ENCODE results near the gene WDR70. TPM values are rescaled to one million over a fixed set of nuclear protein-coding genes. Genes with fewer than 3 reads are reported as not detected.

The WDR70 gene
- total RNA-seq, 1 experiment from 2014 or later: 35.0 TPM

DNA sequence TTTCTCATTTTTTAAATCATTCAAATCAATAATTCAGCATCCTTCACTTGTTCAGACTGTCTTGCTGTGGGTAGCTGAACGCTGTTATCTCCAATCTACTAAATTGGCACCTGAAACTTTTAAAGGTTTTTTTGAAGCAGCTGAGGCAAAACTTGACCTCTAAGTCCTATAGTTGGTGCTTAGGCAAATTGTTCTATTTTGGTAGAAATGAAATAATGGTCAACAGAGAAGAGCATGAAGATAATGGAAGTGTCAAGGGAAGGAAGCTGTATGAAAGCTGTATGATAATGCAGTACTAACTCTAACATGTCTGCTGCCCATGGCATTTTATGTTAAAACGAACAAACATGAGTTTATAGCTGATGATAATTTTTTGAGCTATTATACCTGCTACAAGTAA lies 322.8 kb downstream of the WDR70 start (continued):
- TF ChIP-seq, protein P1, sequence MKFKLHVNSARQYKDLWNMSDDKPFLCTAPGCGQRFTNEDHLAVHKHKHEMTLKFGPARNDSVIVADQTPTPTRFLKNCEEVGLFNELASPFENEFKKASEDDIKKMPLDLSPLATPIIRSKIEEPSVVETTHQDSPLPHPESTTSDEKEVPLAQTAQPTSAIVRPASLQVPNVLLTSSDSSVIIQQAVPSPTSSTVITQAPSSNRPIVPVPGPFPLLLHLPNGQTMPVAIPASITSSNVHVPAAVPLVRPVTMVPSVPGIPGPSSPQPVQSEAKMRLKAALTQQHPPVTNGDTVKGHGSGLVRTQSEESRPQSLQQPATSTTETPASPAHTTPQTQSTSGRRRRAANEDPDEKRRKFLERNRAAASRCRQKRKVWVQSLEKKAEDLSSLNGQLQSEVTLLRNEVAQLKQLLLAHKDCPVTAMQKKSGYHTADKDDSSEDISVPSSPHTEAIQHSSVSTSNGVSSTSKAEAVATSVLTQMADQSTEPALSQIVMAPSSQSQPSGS (CRISPR knock-in tag; IDR thresholded peaks at IDR 0.05; ENCODE audit: borderline replicate concordance, low read depth): no peak
- TF ChIP-seq ZNF121 (CRISPR knock-in tag; IDR thresholded peaks at IDR 0.05) (no peak), TEAD1 (CRISPR knock-in tag; IDR thresholded peaks at IDR 0.05) (no peak)

DNA sequence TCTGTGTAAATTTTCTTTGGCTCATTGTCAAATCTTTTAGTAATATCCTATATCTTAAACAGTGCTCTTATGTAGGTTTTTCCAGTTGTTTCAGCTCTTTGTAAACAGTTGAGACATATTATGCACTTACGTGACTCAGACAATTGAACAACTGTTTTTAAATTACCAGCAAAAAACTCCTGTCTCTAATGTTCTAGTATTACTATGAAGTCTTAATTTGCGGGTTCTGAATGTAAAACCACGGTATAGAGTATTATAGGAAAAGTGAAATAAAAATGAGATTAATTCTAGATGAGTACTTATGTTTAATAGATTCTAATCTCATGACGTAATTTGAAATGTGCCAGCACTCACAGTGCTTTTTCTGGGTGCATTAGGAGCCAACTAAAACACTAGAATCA lies 324.7 kb downstream of the WDR70 start:
- TF ChIP-seq, protein P2, sequence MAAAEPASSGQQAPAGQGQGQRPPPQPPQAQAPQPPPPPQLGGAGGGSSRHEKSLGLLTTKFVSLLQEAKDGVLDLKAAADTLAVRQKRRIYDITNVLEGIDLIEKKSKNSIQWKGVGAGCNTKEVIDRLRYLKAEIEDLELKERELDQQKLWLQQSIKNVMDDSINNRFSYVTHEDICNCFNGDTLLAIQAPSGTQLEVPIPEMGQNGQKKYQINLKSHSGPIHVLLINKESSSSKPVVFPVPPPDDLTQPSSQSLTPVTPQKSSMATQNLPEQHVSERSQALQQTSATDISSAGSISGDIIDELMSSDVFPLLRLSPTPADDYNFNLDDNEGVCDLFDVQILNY (CRISPR knock-in tag; IDR thresholded peaks at IDR 0.05): no peak
- TF ChIP-seq RELA (CRISPR knock-in tag; IDR thresholded peaks at IDR 0.05; ENCODE audit: borderline replicate concordance): no peak
- TF ChIP-seq, protein P3, sequence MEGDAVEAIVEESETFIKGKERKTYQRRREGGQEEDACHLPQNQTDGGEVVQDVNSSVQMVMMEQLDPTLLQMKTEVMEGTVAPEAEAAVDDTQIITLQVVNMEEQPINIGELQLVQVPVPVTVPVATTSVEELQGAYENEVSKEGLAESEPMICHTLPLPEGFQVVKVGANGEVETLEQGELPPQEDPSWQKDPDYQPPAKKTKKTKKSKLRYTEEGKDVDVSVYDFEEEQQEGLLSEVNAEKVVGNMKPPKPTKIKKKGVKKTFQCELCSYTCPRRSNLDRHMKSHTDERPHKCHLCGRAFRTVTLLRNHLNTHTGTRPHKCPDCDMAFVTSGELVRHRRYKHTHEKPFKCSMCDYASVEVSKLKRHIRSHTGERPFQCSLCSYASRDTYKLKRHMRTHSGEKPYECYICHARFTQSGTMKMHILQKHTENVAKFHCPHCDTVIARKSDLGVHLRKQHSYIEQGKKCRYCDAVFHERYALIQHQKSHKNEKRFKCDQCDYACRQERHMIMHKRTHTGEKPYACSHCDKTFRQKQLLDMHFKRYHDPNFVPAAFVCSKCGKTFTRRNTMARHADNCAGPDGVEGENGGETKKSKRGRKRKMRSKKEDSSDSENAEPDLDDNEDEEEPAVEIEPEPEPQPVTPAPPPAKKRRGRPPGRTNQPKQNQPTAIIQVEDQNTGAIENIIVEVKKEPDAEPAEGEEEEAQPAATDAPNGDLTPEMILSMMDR (IDR thresholded peaks at IDR 0.05): no peak
- TF ChIP-seq, protein P4, sequence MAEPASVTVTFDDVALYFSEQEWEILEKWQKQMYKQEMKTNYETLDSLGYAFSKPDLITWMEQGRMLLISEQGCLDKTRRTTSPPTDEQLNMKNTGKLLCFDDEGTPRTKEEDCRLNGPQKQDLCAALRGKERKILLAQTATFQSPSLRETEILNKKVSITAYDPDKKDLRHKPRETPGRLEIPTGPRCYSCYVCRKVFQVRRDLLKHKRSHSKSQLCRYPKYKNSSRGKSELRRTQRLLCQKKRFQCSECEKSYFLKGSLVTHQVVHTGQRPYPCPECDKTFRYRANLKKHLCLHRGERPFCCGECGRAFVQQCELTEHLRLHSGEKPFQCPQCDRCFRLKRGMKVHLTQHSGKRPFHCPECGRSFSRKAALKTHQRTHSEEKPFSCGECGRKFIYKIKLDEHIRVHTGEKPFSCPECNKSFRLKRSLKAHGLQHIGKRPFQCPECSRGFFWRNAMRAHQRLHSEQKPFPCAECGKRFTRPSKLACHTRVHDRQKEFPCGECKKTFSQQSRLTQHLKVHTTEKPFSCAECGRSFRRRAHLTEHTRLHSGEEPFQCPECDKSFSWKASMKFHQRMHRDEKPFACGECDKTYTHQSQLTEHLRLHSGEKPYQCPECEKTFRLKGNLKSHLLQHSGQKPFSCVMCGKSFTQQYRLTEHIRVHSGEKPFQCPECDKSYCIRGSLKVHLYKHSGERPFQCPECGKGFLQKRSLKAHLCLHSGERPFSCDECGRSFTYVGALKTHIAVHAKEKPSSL (CRISPR knock-in tag; conservative IDR thresholded peaks at IDR 0.05): no peak
- Mint-ChIP-seq H3K36me3 (0 out of 2 replicates have a peak, but pooled peaks cover 3% of the 10 kb centered on the region), H3K4me3 (no peak overlapping the region), H3K4me1 (no peaks in the 10 kb centered on the region), H3K9me3 (no peaks in the 10 kb centered on the region), H3K27me3 (ENCODE audit: low read depth) (no peaks in the 10 kb centered on the region), H3K27ac (no peak overlapping the region)
- ATAC-seq: no peak
- ChIA-PET CTCF (interaction anchor here (0.9 to 1.8 kb wide), 2 partner anchors 19 to 20 kb away, joined by 3 to 8 read pairs; no protein-coding TSS in a partner anchor), POLR2A (no interaction called here)
- no peak for DNase-seq (ENCODE audit: low spot score)

DNA sequence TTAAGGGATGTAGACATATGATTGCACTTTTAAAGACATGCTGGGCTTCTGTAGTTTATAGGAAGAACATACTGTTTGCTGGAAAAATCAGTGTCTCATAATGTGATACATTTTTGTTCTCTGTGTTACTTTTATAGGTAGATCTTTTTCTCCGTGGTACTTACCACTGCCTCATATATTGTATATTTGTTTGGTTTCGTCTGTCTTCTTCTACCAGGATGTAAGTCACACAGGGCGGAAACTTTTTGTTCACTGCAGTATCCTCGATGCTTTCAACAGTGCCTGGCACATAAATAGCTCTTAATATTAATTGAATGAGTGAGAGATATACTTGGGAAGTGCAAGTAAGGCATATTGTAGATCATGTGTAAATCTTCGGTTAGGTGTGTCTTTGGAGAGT lies 325.3 kb downstream of the WDR70 start:
- H3K27ac Mint-ChIP-seq: no peak overlapping the region
- 0 out of 2 replicates have a peak, but pooled peaks cover 3% of the 10 kb centered on the region for H3K36me3 Mint-ChIP-seq
- H3K27me3 Mint-ChIP-seq (ENCODE audit: low read depth): no peaks in the 10 kb centered on the region
- H3K4me3 Mint-ChIP-seq: no peak overlapping the region
- CTCF ChIA-PET: interaction anchor here (0.9 kb wide), 1 partner anchor 19 kb away, joined by 3 read pairs; no protein-coding TSS in a partner anchor
- POLR2A ChIA-PET: no interaction called here
- no peaks in the 10 kb centered on the region for H3K9me3 Mint-ChIP-seq
- H3K4me1 Mint-ChIP-seq: no peaks in the 10 kb centered on the region
- ATAC-seq: no peak
- DNase-seq (ENCODE audit: low spot score): no peak
- TF ChIP-seq TP53 (CRISPR knock-in tag; IDR thresholded peaks at IDR 0.05) (no peak), ZNF317 (CRISPR knock-in tag; IDR thresholded peaks at IDR 0.05; ENCODE audit: borderline replicate concordance, low read depth) (no peak), GABPB1 (CRISPR knock-in tag; IDR thresholded peaks at IDR 0.05) (no peak), JUN (CRISPR knock-in tag; IDR thresholded peaks at IDR 0.05) (no peak), ZNF232 (CRISPR knock-in tag; IDR thresholded peaks at IDR 0.05) (no peak), SMAD4 (CRISPR knock-in tag; IDR thresholded peaks at IDR 0.05) (no peak), ZNF396 (CRISPR knock-in tag; IDR thresholded peaks at IDR 0.05; ENCODE audit: borderline replicate concordance) (no peak), FOXP1 (CRISPR knock-in tag; IDR thresholded peaks at IDR 0.05; ENCODE audit: borderline replicate concordance) (no peak), PRRX2 (CRISPR knock-in tag; IDR thresholded peaks at IDR 0.05) (no peak), NR1H2 (CRISPR knock-in tag; IDR thresholded peaks at IDR 0.05) (no peak), FOXK1 (CRISPR knock-in tag; IDR thresholded peaks at IDR 0.05) (no peak), CREM (CRISPR knock-in tag; IDR thresholded peaks at IDR 0.05) (no peak)
- TF ChIP-seq, protein P5, sequence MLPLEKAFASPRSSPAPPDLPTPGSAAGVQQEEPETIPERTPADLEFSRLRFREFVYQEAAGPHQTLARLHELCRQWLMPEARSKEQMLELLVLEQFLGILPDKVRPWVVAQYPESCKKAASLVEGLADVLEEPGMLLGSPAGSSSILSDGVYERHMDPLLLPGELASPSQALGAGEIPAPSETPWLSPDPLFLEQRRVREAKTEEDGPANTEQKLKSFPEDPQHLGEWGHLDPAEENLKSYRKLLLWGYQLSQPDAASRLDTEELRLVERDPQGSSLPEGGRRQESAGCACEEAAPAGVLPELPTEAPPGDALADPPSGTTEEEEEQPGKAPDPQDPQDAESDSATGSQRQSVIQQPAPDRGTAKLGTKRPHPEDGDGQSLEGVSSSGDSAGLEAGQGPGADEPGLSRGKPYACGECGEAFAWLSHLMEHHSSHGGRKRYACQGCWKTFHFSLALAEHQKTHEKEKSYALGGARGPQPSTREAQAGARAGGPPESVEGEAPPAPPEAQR (CRISPR knock-in tag; IDR thresholded peaks at IDR 0.05): no peak
- TF ChIP-seq, protein P6, sequence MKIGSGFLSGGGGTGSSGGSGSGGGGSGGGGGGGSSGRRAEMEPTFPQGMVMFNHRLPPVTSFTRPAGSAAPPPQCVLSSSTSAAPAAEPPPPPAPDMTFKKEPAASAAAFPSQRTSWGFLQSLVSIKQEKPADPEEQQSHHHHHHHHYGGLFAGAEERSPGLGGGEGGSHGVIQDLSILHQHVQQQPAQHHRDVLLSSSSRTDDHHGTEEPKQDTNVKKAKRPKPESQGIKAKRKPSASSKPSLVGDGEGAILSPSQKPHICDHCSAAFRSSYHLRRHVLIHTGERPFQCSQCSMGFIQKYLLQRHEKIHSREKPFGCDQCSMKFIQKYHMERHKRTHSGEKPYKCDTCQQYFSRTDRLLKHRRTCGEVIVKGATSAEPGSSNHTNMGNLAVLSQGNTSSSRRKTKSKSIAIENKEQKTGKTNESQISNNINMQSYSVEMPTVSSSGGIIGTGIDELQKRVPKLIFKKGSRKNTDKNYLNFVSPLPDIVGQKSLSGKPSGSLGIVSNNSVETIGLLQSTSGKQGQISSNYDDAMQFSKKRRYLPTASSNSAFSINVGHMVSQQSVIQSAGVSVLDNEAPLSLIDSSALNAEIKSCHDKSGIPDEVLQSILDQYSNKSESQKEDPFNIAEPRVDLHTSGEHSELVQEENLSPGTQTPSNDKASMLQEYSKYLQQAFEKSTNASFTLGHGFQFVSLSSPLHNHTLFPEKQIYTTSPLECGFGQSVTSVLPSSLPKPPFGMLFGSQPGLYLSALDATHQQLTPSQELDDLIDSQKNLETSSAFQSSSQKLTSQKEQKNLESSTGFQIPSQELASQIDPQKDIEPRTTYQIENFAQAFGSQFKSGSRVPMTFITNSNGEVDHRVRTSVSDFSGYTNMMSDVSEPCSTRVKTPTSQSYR (CRISPR knock-in tag; IDR thresholded peaks at IDR 0.05): no peak
- TF ChIP-seq, protein P7, sequence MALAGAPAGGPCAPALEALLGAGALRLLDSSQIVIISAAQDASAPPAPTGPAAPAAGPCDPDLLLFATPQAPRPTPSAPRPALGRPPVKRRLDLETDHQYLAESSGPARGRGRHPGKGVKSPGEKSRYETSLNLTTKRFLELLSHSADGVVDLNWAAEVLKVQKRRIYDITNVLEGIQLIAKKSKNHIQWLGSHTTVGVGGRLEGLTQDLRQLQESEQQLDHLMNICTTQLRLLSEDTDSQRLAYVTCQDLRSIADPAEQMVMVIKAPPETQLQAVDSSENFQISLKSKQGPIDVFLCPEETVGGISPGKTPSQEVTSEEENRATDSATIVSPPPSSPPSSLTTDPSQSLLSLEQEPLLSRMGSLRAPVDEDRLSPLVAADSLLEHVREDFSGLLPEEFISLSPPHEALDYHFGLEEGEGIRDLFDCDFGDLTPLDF (CRISPR knock-in tag; IDR thresholded peaks at IDR 0.05): no peak

All from WTC11 (cell line).